ENCODE results near the gene LRR1.

Gene LRR1

GRCh38 chr14:49586673-49587460 is 11.9 kb upstream of the LRR1 start:
- Histone ChIP-seq H2AFZ (ENCODE audit: low read depth, low read length) (peak overlapping the region; percentile 59), H3K4me3 (ENCODE audit: low read depth in 1 of 2, low read length in 2 of 2) (peak overlapping the region; percentile 5 to 87; a peak in 3 of 4 replicates), H3K27me3 (ENCODE audit: insufficient read depth, low read length, poor library complexity) (no peaks in the 10 kb centered on the region), H3K27ac (ENCODE audit: low read length) (peak overlapping the region; percentile 56), H3K4me2 (ENCODE audit: insufficient read depth, low read length) (peak overlapping the region; percentile 57), H3K9ac (ENCODE audit: low read depth, low read length) (peak overlapping the region; percentile 33), H3K4me1 (ENCODE audit: insufficient read depth, low read length) (peaks cover 43% of the 10 kb centered on the region), H3K9me3 (ENCODE audit: insufficient read depth, low read length, severe bottlenecking) (no peaks in the 10 kb centered on the region), H3K36me3 (ENCODE audit: insufficient read depth, low read length) (peaks cover 33% of the 10 kb centered on the region), H3K79me2 (ENCODE audit: insufficient read depth, low read length) (peaks cover 43% of the 10 kb centered on the region), H4K20me1 (ENCODE audit: insufficient read depth, low read length) (peaks cover 35% of the 10 kb centered on the region)
- DNase-seq (peak; percentile 73), ATAC-seq (ENCODE audit: insufficient read depth, low read depth) (peak; percentile 41)
- TF ChIP-seq EZH2 (IDR thresholded peaks at IDR 0.05; ENCODE audit: borderline replicate concordance, low read depth, low read length, severe bottlenecking), result no peak
- TF ChIP-seq, protein P1, sequence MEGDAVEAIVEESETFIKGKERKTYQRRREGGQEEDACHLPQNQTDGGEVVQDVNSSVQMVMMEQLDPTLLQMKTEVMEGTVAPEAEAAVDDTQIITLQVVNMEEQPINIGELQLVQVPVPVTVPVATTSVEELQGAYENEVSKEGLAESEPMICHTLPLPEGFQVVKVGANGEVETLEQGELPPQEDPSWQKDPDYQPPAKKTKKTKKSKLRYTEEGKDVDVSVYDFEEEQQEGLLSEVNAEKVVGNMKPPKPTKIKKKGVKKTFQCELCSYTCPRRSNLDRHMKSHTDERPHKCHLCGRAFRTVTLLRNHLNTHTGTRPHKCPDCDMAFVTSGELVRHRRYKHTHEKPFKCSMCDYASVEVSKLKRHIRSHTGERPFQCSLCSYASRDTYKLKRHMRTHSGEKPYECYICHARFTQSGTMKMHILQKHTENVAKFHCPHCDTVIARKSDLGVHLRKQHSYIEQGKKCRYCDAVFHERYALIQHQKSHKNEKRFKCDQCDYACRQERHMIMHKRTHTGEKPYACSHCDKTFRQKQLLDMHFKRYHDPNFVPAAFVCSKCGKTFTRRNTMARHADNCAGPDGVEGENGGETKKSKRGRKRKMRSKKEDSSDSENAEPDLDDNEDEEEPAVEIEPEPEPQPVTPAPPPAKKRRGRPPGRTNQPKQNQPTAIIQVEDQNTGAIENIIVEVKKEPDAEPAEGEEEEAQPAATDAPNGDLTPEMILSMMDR (IDR thresholded peaks at IDR 0.05; ENCODE audit: borderline replicate concordance, extremely low read depth, low read length, poor library complexity, severe bottlenecking), result peak; percentile 88

DNA sequence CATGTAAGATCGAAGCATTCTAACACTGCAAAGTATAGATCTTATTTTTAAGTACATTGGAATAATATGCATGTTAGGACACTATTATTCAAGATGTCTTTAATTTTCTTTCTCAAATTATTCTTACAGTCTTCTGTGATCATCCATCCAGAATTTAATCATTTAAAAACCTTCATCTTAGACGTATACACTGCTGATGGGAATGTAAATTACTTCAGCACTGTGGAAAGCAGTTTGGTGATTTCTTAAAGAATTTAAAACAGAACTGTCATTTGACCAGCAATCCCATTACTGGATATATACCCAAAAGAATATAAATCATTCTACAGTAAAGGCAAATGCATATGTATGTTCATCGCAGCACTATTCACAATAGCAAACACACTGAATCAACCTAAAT is 9.4 kb upstream of the LRR1 start:
- H3K4me2 ChIP-seq (ENCODE audit: insufficient read depth, low read length), result no peak overlapping the region
- TF ChIP-seq EZH2 (IDR thresholded peaks at IDR 0.05; ENCODE audit: borderline replicate concordance, low read depth, low read length, severe bottlenecking), result no peak
- TF ChIP-seq, protein P1 (IDR thresholded peaks at IDR 0.05; ENCODE audit: borderline replicate concordance, extremely low read depth, low read length, poor library complexity, severe bottlenecking), result no peak
- H3K36me3 ChIP-seq (ENCODE audit: insufficient read depth, low read length), result peaks cover 8% of the 10 kb centered on the region

DNA sequence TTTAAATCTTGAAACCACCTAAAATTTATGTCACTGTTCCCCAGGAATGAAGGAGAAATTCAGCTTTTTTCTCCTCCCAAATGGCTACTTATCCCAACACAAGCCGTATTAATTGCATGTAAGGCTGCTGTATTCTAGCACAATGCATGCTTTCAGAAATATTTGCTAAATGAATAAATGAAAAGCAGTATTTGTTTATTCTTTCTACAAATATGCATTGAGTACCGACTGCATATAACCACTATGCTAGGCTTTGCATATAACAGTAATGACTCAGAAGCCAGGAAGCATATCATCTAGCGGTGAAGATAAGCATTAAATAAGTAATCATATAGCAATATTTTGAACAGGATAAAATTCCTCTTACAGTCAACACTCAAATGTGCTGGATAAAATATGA is 5.7 kb upstream of the LRR1 start:
- no peaks in the 10 kb centered on the region for H3K36me3 ChIP-seq (ENCODE audit: insufficient read depth, low read length)
- H3K4me2 ChIP-seq (ENCODE audit: insufficient read depth, low read length), result no peak overlapping the region
- H2AFZ ChIP-seq (ENCODE audit: low read depth, low read length), result no peak overlapping the region
- ATAC-seq (ENCODE audit: insufficient read depth, low read depth) (no peak), DNase-seq (no peak)
- H3K9me3 ChIP-seq (ENCODE audit: insufficient read depth, low read length, severe bottlenecking), result no peaks in the 10 kb centered on the region
- H3K27ac ChIP-seq (ENCODE audit: low read length), result no peak overlapping the region
- no peak overlapping the region for H3K4me3 ChIP-seq (ENCODE audit: low read depth in 1 of 2, low read length in 2 of 2)
- H3K27me3 ChIP-seq (ENCODE audit: insufficient read depth, low read length, poor library complexity), result no peaks in the 10 kb centered on the region
- TF ChIP-seq EZH2 (IDR thresholded peaks at IDR 0.05; ENCODE audit: borderline replicate concordance, low read depth, low read length, severe bottlenecking), result no peak
- TF ChIP-seq, protein P1 (IDR thresholded peaks at IDR 0.05; ENCODE audit: borderline replicate concordance, extremely low read depth, low read length, poor library complexity, severe bottlenecking), result no peak
- H4K20me1 ChIP-seq (ENCODE audit: insufficient read depth, low read length), result no peaks in the 10 kb centered on the region
- H3K4me1 ChIP-seq (ENCODE audit: insufficient read depth, low read length), result peaks cover 11% of the 10 kb centered on the region
- H3K79me2 ChIP-seq (ENCODE audit: insufficient read depth, low read length), result peaks cover 9% of the 10 kb centered on the region
- H3K9ac ChIP-seq (ENCODE audit: low read depth, low read length), result no peak overlapping the region

More for the DNA sequence above, 9.4 kb upstream of the LRR1 start:
- Histone ChIP-seq H3K9ac (ENCODE audit: low read depth, low read length) (no peak overlapping the region), H3K27me3 (ENCODE audit: insufficient read depth, low read length, poor library complexity) (no peaks in the 10 kb centered on the region), H3K79me2 (ENCODE audit: insufficient read depth, low read length) (peaks cover 18% of the 10 kb centered on the region), H3K27ac (ENCODE audit: low read length) (no peak overlapping the region), H3K9me3 (ENCODE audit: insufficient read depth, low read length, severe bottlenecking) (no peaks in the 10 kb centered on the region), H4K20me1 (ENCODE audit: insufficient read depth, low read length) (peaks cover 11% of the 10 kb centered on the region), H2AFZ (ENCODE audit: low read depth, low read length) (no peak overlapping the region), H3K4me3 (ENCODE audit: low read depth in 1 of 2, low read length in 2 of 2) (no peak overlapping the region), H3K4me1 (ENCODE audit: insufficient read depth, low read length) (peaks cover 21% of the 10 kb centered on the region)
- ATAC-seq (ENCODE audit: insufficient read depth, low read depth) (no peak), DNase-seq (no peak)

Data from DND-41 (cell line).